ENCODE data around the gene FAM219B.

FAM219B gene

DNA sequence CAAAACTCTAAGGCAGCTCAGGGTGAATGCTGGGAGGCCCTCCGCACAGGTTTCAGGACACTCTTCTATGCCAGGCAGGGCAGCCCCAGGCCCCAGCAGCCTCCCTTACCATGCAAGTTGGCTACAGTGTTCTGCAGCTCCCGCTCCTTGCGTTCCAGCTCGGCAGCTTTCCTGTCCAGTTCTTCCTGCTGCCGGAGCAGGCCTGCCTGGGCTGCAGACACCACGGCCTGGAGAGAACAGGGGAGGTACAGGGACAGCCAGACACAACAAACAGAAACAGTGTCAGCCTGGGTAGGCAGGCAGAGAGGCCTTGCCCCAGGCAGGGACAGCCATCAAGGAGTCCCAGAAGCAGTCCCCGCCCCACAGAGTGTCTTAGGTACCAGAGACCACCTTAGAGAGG, 54.7 kb downstream of the FAM219B start:
- H3K4me1 ChIP-seq (ENCODE audit: control insufficient read depth, insufficient read depth, low read length): no peaks in the 10 kb centered on the region
- H3K27me3 ChIP-seq (ENCODE audit: control insufficient read depth, insufficient read depth, low read length, poor library complexity, severe bottlenecking): no peaks in the 10 kb centered on the region
- no peaks in the 10 kb centered on the region for H3K9me3 ChIP-seq (ENCODE audit: control insufficient read depth, low read length)
- H3K27ac ChIP-seq (ENCODE audit: insufficient read depth, low read depth, low read length, poor library complexity, severe bottlenecking): no peak overlapping the region
- H3K36me3 ChIP-seq (ENCODE audit: control insufficient read depth, insufficient read depth, low read length): peaks cover 21% of the 10 kb centered on the region
- WGBS, 2 experiments: 95 to 98% methylated on average over 7 of the region's 7 CpGs
- no peak overlapping the region for H3K4me3 ChIP-seq (ENCODE audit: insufficient read depth, low read depth, low read length)

GRCh38 chr15:74850393-74850792, 56.3 kb downstream of the FAM219B start:
- Histone ChIP-seq H3K27me3 (ENCODE audit: control insufficient read depth, insufficient read depth, low read length, poor library complexity, severe bottlenecking) (no peaks in the 10 kb centered on the region), H3K4me1 (ENCODE audit: control insufficient read depth, insufficient read depth, low read length) (no peaks in the 10 kb centered on the region), H3K27ac (ENCODE audit: insufficient read depth, low read depth, low read length, poor library complexity, severe bottlenecking) (no peak overlapping the region), H3K4me3 (ENCODE audit: insufficient read depth, low read depth, low read length) (no peak overlapping the region), H3K36me3 (ENCODE audit: control insufficient read depth, insufficient read depth, low read length) (peaks cover 21% of the 10 kb centered on the region), H3K9me3 (ENCODE audit: control insufficient read depth, low read length) (no peaks in the 10 kb centered on the region)
- WGBS, 2 experiments: 94 to 98% methylated on average over 4 of the region's 4 CpGs

Measured in ectodermal cell (in vitro differentiated cells).